K562 (cell line): ENCODE measurements around the gene C2orf42. TPM values are rescaled to one million over a fixed set of nuclear protein-coding genes. Genes with fewer than 3 reads are reported as not detected.

Source experiments
- ATF2 ChIP-seq: sonication (generic); formaldehyde crosslinking; IDR thresholded peaks from 2 replicates; pipeline ENCODE4 v1.8.1; 2022; ENCODE audit warnings: missing genetic modification reagents
- E4F1 ChIP-seq: fragments of 250-450 bp; sonication (Bioruptor Pico); IDR thresholded peaks from 2 replicates; pipeline ENCODE4 v1.5.0; 2021; ENCODE audit warnings: mild to moderate bottlenecking, borderline replicate concordance
- IRF2 ChIP-seq: sonication (generic); formaldehyde crosslinking; IDR thresholded peaks from 2 replicates; pipeline ENCODE4 v1.8.1; 2022; ENCODE audit warnings: mild to moderate bottlenecking, missing genetic modification reagents
- MYBL2 ChIP-seq, 2 experiments: fragments of 450-650 bp in 1 of 2; sonication (generic) in 1 of 2; formaldehyde crosslinking in 1 of 2; IDR thresholded peaks; 2 replicates each; pipeline versions ENCODE4 v1.6.1 to v1.8.1; 2017 to 2022; ENCODE audit warnings: borderline replicate concordance in 1 of 2, inconsistent platforms in 1 of 2, low read depth in 1 of 2, mild to moderate bottlenecking in 1 of 2, missing genetic modification reagents in 1 of 2, moderate library complexity in 1 of 2
- PREB ChIP-seq: sonication (generic); formaldehyde crosslinking; IDR thresholded peaks from 2 replicates; pipeline ENCODE4 v1.8.1; 2023; ENCODE audit warnings: mild to moderate bottlenecking, missing genetic modification reagents
- RAD51 ChIP-seq: fragments of 450-650 bp; IDR thresholded peaks from 2 replicates; pipeline ENCODE4 v1.7.1; 2016; ENCODE audit warnings: low read depth, mild to moderate bottlenecking, borderline replicate concordance
- RFX7 ChIP-seq: fragments of 250-450 bp; sonication (Bioruptor Pico); IDR thresholded peaks from 2 replicates; pipeline ENCODE4 v1.5.1; 2021; ENCODE audit warnings: mild to moderate bottlenecking
- SMARCA4 ChIP-seq: fragments of 450-650 bp; IDR thresholded peaks from 2 replicates; pipeline ENCODE4 v1.6.1; 2016
- SRF ChIP-seq, 2 experiments: fragments of 250-450, 450-650 bp in 1 of 2; sonication (Bioruptor Pico) in 1 of 2; sonication (generic) in 1 of 2; formaldehyde crosslinking; IDR thresholded peaks; 2 replicates each; pipeline versions ENCODE4 v1.5.0 to v1.5.1; 2020 to 2022; ENCODE audit warnings: mild to moderate bottlenecking in 1 of 2, missing genetic modification reagents in 1 of 2
- STAT5A ChIP-seq: IDR thresholded peaks from 2 replicates; pipeline ENCODE4 v1.6.1; 2012; ENCODE audit warnings: low read length, inconsistent platforms, borderline replicate concordance
- VEZF1 ChIP-seq: fragments of 200-800 bp; sonication (Bioruptor generic); IDR thresholded peaks from 2 replicates; pipeline ENCODE4 v1.6.1; 2017; ENCODE audit warnings: missing genetic modification characterization, missing compliant biosample characterization
- ZBTB9 ChIP-seq: fragments of 450-650 bp; formaldehyde crosslinking; IDR thresholded peaks from 2 replicates; pipeline ENCODE4 v1.4.0; 2020; ENCODE audit warnings: mild to moderate bottlenecking, moderate library complexity
- ZC3H4 ChIP-seq: sonication (generic); formaldehyde crosslinking; IDR thresholded peaks from 2 replicates; pipeline ENCODE4 v1.9.0; 2021; ENCODE audit warnings: missing genetic modification reagents, borderline replicate concordance
- ZMIZ1 ChIP-seq, 2 experiments: fragments of 150-350 bp in 1 of 2; IDR thresholded peaks; 2 replicates each; pipeline ENCODE4 v1.6.1; 2012 to 2016; ENCODE audit warnings: low read depth in 2 of 2, low read length in 2 of 2, mild to moderate bottlenecking in 1 of 2, moderate library complexity in 1 of 2
- ZNF408 ChIP-seq: fragments of 250-450 bp; sonication (Bioruptor Pico); IDR thresholded peaks from 2 replicates; pipeline ENCODE4 v1.4.0; 2020; ENCODE audit warnings: low read depth, mild to moderate bottlenecking, moderate library complexity
- ZNF586 ChIP-seq: fragments of 450-650 bp; formaldehyde crosslinking; conservative IDR thresholded peaks from 2 replicates; pipeline ENCODE4 v1.4.0; 2020; ENCODE audit warnings: mild to moderate bottlenecking, moderate library complexity
- polyA plus RNA-seq, 8 experiments: library from polyadenylated mRNA; depleted of rRNA in 4 of 8; stranded (reverse) in 5 of 8; unstranded in 3 of 8; fragments of >200 nt; fragmentation: Nextera tagmentation in 2 of 8; fragmentation: Illumina TruSeq in 1 of 8; extraction: Ambion mirVana in 2 of 8; extraction: Trizol in 1 of 8; gene quantifications; 2 replicates each; pipeline versions ENCODE4 v1.2.1 to v1.2.3, GENCODE V29; 2011 to 2014; ENCODE audit warnings: inconsistent platforms in 1 of 8, missing spikeins in 1 of 8
- total RNA-seq, 7 experiments: library from RNA; depleted of rRNA in 6 of 7; stranded (reverse); fragments of >200 nt in 6 of 7; fragmentation: Illumina TruSeq in 2 of 7; extraction: Trizol in 2 of 7; gene quantifications; 2 replicates each; pipeline versions ENCODE4 v1.2.1 to v1.2.3, GENCODE V29; 2011 to 2021; ENCODE audit warnings: low replicate concordance in 1 of 7

C2orf42 gene
- total and polyA plus RNA-seq, 9 of the 15 experiments (the other 6 are each of a cell fraction or from before 2014, with no cell fraction given), result 4.6 to 10.9 (median 7.5) TPM

- no peak for TF ChIP-seq IRF2 (CRISPR knock-in tag)
- peak; percentile 37 for TF ChIP-seq ZBTB9 (CRISPR knock-in tag)
- no peak for TF ChIP-seq ZMIZ1 (IDR thresholded peaks at IDR 0.05; ENCODE audit: low read depth in 2 of 2, low read length in 2 of 2)
- no peak for TF ChIP-seq RFX7 (CRISPR knock-in tag)
- peak; percentile 58 for TF ChIP-seq VEZF1 (CRISPR knock-in tag)
- no peak for TF ChIP-seq ATF2
- no peak for TF ChIP-seq ZC3H4 (CRISPR knock-in tag)
- TF ChIP-seq ZNF408 (CRISPR knock-in tag), result no peak
- TF ChIP-seq PREB, result no peak
- TF ChIP-seq STAT5A, result no peak
- TF ChIP-seq E4F1, result no peak
- TF ChIP-seq SMARCA4, result no peak
- no peak for TF ChIP-seq SRF (CRISPR knock-in tag; IDR thresholded peaks at IDR 0.05)
- TF ChIP-seq RAD51, result no peak
- TF ChIP-seq MYBL2 (IDR thresholded peaks at IDR 0.05; ENCODE audit: low read depth), result no peak
- TF ChIP-seq MYBL2 (CRISPR knock-in tag; IDR thresholded peaks at IDR 0.05; ENCODE audit: borderline replicate concordance), result no peak
- TF ChIP-seq ZNF586 (CRISPR knock-in tag), result no peak
Measured at GRCh38 chr2:70124983-70125480, 65.8 kb downstream of the C2orf42 start (continued).
